Right hindlimb (tissue), 1 donor: ENCODE results near the gene GFRA3.

Experiments
- DNase-seq: peaks from one replicate; pipeline ENCODE4 v3.0.0-alpha.2; 2018

The GFRA3 gene

DNA sequence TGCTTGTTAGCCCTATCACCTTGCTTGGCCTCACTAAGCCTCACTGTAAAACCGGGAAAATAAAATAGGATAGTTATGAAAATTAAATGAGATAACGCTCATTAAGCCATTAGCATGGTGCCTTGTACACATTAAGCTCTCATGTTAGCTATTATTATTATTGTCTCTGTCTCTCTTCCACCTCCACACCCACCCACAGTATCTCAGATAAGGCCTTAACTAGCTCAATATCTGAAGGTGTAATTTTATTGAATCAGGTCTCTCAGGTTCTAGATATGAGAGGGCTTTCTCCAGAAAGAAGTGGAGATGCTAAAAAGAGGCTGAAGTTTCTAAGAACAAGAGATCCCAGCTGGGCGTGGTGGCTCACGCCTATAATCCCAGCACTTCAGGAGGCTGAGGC lies 27.6 kb downstream of the GFRA3 start:
- no peak for DNase-seq

DNA sequence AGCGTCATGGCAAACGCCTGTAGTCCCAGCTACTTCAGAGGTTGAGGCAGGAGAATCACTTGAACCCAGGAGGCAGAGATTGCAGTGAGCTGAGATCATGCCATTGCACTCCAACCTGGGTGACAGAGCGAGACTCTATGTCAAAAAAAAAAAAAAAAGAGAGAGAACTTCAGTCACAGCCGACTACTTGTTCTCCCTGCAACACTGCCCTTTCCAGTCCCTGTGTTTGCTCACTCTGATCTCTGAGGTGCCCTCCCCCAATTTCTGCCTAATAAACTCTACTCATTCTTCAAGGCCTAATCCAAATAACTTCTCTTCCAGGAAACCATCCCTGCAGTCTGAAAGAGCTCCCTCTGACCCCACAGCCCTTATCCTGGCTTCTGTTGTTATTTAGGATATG lies 28.1 kb downstream of the GFRA3 start:
- DNase-seq = no peak

- DNase-seq = peak; percentile 19
Measured at GRCh38 chr5:138245717-138246116, 28.7 kb downstream of the GFRA3 start.

DNA sequence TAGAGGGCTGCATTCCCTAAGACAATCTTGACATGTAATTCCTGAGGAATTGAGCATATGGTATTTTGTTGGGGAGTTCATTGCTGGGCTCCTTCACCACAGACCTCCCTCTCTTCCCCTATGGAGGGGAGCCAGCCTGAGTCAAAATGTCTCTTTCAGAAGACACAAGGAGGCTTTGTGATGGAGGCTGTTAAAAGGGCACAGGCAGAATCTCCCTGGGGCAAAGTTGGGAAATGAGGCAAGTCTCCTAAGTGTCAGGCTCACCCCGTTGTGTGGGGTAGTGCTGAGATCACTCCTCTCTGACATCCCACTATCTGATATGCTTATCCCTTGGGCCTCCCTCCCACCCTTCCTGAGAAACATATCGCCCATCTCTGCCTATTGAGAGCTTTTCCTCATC lies 30.6 kb downstream of the GFRA3 start:
- no peak for DNase-seq

- DNase-seq = peak; percentile 48
Measured at GRCh38 chr5:138241688-138242571, 32.5 kb downstream of the GFRA3 start.

- DNase-seq = no peak
Measured at GRCh38 chr5:138240650-138241385, 33.6 kb downstream of the GFRA3 start.

GRCh38 chr5:138238034-138238433 lies 36.4 kb downstream of the GFRA3 start:
- DNase-seq = no peak

DNA sequence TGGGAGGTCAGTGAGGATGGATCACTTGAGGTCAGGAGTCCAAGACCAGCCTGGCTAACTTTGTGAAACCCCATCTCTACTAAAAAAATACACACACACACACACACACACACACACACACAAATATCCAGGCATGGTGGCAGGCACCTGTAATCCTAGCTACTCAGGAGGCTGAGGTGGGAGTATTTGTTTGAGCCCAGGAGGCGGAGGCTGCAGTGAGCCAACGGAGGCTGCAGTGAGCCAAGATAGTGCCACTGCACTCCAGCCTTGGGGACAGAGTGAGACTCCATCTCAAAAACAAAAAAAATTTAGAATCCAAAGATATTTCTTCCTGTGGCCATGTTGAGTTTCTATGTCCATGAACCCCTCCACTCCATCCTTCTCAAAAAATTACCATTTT lies 39.8 kb downstream of the GFRA3 start:
- no peak for DNase-seq

- DNase-seq = no peak
Measured at GRCh38 chr5:138233280-138233679, 41.1 kb downstream of the GFRA3 start.

DNA sequence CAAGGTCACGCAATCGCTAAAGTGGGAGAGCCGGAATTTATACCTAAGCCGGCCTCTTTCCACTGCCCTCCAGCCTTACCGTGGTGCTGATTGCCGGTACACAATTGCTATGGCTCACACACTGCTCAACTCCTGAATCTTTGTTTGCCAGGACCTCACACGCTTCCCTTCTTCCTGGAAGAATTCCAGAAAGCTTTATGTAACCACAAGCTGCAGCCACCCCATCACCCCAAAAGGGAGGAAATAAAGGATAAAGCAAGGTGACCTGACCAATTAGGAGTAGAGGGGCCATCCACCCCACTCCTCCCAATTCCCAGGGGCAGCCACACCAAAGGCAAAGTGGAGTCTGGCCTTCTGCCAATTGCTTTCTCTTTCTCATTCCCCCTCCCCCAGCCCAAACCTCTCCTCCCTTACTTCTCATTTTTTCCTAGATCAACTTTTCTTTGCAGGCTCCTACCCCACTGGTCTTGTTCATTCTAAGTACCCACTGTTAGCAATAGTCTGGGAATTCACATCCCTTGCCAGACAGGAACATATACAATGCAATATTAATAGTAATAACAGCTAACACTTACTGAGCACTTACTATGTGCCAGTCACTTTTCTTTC lies 43.3 kb downstream of the GFRA3 start:
- DNase-seq = no peak

GRCh38 chr5:138230261-138230660 lies 44.2 kb downstream of the GFRA3 start:
- no peak for DNase-seq

- DNase-seq = no peak
Measured at GRCh38 chr5:138229387-138229786, 45.0 kb downstream of the GFRA3 start.

DNA sequence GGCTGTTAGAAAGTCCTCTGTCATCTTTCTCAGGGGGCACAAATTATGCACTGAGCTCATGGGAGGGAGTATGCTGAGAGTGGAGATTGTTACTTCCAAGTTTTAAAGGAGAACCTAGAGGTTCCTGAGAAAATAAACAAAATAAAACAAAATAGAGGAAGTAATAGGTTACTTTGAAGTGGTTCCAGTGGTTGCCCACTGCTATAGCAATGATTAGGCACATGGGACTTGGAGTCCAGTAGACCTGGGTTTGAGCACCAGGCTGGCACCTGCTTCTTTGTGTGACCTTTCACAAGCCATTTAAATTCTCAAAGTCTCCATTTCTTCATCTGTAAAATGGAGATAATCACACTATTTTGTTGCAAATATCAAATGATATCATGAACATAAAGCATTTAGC lies 47.5 kb downstream of the GFRA3 start:
- DNase-seq = no peak

- no peak for DNase-seq
Measured at GRCh38 chr5:138224712-138225111, 49.7 kb downstream of the GFRA3 start.

- no peak for DNase-seq
Measured at GRCh38 chr5:138223532-138223931, 50.9 kb downstream of the GFRA3 start.

DNA sequence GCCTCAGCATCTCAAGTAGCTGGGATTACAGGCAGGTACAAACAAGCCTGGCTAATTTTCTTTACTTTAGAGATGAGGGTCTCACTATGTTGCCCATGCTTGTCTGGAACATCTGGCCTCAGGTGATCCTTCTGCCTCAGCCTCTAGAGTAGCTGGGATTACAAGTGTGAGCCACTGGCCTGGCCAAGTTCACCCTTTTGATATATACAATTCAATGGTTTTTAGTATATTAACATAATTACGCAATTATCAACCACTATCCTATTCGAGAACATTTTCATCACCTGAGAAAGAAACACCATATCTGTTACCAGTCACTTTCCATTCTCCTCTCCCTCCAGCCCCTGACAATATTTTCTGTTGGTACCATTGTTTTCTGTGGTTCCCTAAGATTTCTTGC lies 57.6 kb downstream of the GFRA3 start:
- DNase-seq = no peak

GRCh38 chr5:138213161-138214029 lies 61.0 kb downstream of the GFRA3 start, which contains the start of gene CDC23:
Gene CDC23 (minus strand): TSS chr5:138213323. CDS start chr5:138213312, 11 bp downstream.
- peak; percentile 97 for DNase-seq

- DNase-seq = no peak
Measured at GRCh38 chr5:138212828-138213160, 61.6 kb downstream of the GFRA3 start.

- DNase-seq = no peak
Measured at GRCh38 chr5:138210985-138211384, 63.4 kb downstream of the GFRA3 start.
